CD4-positive, alpha-beta T cell treated with Interleukin-10 for 1 hour (primary cell): ENCODE data around the gene SVOPL.
"Not testable (repeated sequence)": the region's sequence is repeated elsewhere in the genome, so short reads cannot be mapped to it uniquely, and the experiment has no call there.

ENCODE experiments used
- DNase-seq: peaks from one replicate; pipeline ENCODE4 v3.0.0-alpha.2; 2020

SVOPL gene

GRCh38 chr7:138698281-138698680 is 2.9 kb downstream of the SVOPL start:
- DNase-seq = no peak

GRCh38 chr7:138697535-138698182 is 3.5 kb downstream of the SVOPL start:
- no peak for DNase-seq

- DNase-seq = not testable (repeated sequence)
Observed at GRCh38 chr7:138695776-138696175, 5.4 kb downstream of the SVOPL start.

- DNase-seq = no peak
Observed at GRCh38 chr7:138695106-138695505, 6.1 kb downstream of the SVOPL start.

- DNase-seq = no peak
Observed at GRCh38 chr7:138691178-138691577, 10.0 kb downstream of the SVOPL start.

DNA sequence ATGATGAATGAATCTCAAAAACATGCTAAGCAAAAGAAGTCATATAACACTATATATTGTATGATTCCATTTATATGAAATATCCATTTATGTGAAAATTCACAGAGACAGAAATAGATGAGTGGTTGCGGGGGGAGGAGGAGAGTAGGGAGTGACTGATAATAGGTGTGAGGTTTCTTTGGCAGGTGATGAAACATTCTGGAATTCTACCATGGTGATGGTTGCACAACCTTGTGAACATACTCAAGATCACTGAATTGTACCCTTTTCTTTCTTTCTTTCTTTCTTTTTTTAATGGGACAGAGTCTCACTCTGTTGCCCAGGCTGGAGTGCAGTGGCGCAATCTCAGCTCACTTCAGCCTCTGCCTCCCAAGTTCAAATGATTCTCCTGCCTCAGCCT is 10.7 kb downstream of the SVOPL start:
- DNase-seq = no peak

- not testable (repeated sequence) for DNase-seq
Observed at GRCh38 chr7:138688037-138688436, 13.1 kb downstream of the SVOPL start.

- no peak for DNase-seq
Observed at GRCh38 chr7:138684340-138684739, 16.8 kb downstream of the SVOPL start.

DNA sequence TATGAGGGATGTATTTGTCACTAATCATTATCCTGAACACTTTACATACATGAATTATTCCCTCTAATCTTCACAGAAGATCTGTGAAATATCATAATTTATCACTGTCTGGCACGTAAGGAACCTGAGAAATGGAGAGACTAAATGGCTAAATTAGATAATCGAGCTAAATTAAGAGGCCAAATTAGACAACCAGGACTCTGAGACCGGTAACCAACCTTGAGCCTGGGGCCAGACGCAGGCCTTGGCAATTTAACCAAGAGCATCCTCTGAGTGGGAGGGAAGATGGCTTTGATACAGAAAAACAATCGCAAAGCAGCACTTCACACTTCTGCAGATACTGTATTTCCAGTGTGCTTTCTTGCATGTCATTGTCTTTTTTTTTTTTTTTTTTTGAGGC is 21.4 kb downstream of the SVOPL start:
- no peak for DNase-seq

- DNase-seq = no peak
Observed at GRCh38 chr7:138670594-138670993, 30.6 kb downstream of the SVOPL start.

GRCh38 chr7:138669364-138669763 is 31.8 kb downstream of the SVOPL start:
- DNase-seq = no peak

- DNase-seq = no peak
Observed at GRCh38 chr7:138668946-138669345, 32.2 kb downstream of the SVOPL start.

DNA sequence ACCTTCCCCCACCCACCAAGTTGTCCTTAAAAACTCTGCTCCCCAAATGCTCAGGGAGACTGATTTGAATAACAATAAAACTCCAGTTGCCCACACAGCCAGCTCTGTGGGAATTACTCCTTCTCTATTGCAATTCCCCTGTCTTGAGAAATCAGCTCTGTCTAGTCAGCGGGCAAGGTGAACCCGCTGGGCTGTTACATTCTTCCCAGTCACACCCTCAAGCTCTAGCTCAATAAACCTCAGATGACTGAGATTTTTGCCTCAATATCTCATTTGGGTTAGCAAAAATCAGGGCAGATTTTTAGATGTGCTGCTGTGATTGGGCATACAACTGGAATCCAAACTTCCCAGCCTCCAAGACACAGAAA is 32.9 kb downstream of the SVOPL start:
- no peak for DNase-seq

GRCh38 chr7:138667535-138668228 is 33.5 kb downstream of the SVOPL start:
- no peak for DNase-seq

- DNase-seq = no peak
Observed at GRCh38 chr7:138666385-138666784, 34.8 kb downstream of the SVOPL start.

DNA sequence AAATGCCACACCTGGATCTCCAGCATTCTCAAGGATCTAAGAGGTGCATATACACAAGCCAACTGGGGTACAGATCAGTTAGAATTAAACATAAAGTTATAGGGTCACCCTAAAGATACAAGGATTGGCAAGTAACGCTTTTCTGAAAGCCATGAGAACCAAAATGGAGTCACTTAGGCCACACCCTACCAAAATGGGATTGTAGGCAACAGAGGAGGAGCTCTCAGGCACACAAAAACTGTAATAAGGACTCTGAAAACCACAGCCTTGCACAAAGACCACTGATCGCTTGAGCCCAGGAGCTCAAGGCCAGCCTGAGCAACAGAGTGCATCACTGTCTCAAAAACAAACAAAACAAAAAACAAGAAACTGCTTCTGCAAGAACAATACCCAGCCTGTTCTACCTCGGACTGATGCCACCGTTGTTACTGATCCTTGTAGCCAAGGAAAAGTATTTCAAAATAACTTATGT is 35.5 kb downstream of the SVOPL start:
- no peak for DNase-seq

- no peak for DNase-seq
Observed at GRCh38 chr7:138665249-138665648, 35.9 kb downstream of the SVOPL start.

DNA sequence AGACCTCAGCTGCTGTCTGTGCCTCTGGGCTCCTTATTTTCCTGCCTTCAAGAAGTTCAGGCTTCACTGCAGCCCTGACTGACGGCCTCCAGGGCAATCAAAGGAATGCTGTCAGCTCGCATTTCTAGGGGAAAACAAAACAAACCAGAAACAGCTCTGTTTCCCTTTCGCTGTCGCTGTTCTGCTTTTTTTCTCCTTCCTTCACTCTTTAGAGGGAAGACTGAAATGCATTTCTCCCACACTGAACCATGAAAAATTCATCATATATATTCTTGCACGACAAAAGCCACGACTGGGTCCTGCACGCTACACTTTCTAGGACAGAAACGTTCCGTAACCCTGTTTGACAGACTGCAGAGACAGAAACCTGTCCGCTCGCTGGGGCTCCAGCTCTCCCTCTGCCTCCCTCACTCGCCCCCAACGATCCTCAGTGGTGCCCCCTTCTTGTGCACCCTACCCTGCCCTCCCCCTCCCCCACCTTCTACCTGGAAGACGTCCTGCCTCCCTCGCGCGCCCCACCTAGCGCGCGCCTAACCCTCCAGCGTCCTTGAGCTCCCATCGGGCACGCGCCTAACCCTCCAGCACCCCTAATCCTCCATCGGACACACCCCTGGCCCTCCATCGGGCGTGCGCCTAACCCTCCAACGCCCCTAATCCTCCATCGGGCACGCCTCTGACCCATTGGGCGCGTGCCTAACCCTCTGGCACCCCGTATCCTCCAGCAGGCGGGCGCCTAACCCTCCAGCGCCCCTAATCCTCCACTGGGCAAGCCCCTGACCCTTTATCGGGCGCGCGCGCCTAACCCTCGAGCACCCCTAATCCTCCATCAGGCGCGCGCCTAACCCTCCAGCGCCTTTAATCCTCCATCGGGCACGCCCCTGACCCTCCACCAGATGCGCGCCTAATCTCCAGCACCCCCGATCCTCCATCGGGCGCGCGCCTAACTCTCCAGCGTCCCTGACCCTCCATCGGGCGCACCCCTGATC is 37.1 kb downstream of the SVOPL start:
- no peak for DNase-seq

DNA sequence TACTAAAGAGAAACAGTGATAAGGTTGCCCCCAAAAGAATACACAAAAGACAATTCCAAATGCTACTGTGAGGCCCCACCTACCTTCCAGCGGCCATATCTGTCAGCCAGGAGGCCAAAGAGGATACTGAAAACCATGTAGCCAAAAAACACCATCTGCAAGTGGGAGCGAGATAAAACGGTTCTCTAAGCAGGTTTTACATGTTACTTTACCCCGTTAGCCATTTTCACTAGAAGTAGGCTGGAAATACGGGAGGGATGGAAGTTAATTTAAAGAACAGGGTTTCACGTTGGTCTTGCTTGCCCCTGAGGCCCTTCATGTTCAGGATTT is 38.2 kb downstream of the SVOPL start:
- no peak for DNase-seq

- no peak for DNase-seq
Observed at GRCh38 chr7:138662076-138662990, 38.8 kb downstream of the SVOPL start.

GRCh38 chr7:138661069-138661635 is 40.0 kb downstream of the SVOPL start:
- DNase-seq = no peak

- DNase-seq = no peak
Observed at GRCh38 chr7:138658889-138659288, 42.3 kb downstream of the SVOPL start.
